Measurements from ENCODE around the gene TMEM200C.

TMEM200C gene

GRCh38 chr18:5895299-5895875, at the start of gene TMEM200C:
TMEM200C (minus strand) TSS chr18:5895522; CDS start chr18:5892063, 3,459 bp downstream.
- no peak for DNase-seq (ENCODE audit: extremely low read depth, low read depth)

GRCh38 chr18:5944448-5944847, 49.1 kb upstream of the TMEM200C start:
- TF ChIP-seq CTCF (IDR thresholded peaks at IDR 0.05; ENCODE audit: low read depth, low read length): no peak
- DNase-seq (ENCODE audit: extremely low read depth, low read depth): no peak

More at GRCh38 chr18:5895299-5895875, at the start of gene TMEM200C:
- TF ChIP-seq CTCF (IDR thresholded peaks at IDR 0.05; ENCODE audit: low read depth, low read length): no peak

GRCh38 chr18:5943514-5943913, 48.2 kb upstream of the TMEM200C start:
- TF ChIP-seq CTCF (IDR thresholded peaks at IDR 0.05; ENCODE audit: low read depth, low read length): no peak
- DNase-seq (ENCODE audit: extremely low read depth, low read depth): no peak

- no peak for DNase-seq (ENCODE audit: extremely low read depth, low read depth)
- no peak for TF ChIP-seq CTCF (IDR thresholded peaks at IDR 0.05; ENCODE audit: low read depth, low read length)
These were observed 47.3 kb upstream of the TMEM200C start for GRCh38 chr18:5942591-5942990.

GRCh38 chr18:5941890-5942289, 46.6 kb upstream of the TMEM200C start:
- no peak for DNase-seq (ENCODE audit: extremely low read depth, low read depth)
- no peak for TF ChIP-seq CTCF (IDR thresholded peaks at IDR 0.05; ENCODE audit: low read depth, low read length)

- DNase-seq (ENCODE audit: extremely low read depth, low read depth): no peak
- no peak for TF ChIP-seq CTCF (IDR thresholded peaks at IDR 0.05; ENCODE audit: low read depth, low read length)
These were observed 44.7 kb upstream of the TMEM200C start for GRCh38 chr18:5939801-5940667.

- DNase-seq (ENCODE audit: extremely low read depth, low read depth): no peak
- TF ChIP-seq CTCF (IDR thresholded peaks at IDR 0.05; ENCODE audit: low read depth, low read length): no peak
These were observed 42.5 kb upstream of the TMEM200C start for GRCh38 chr18:5937795-5938194.
